Lower leg skin (tissue), 4 donors: Measurements from ENCODE around the gene STRAP. TPM values are rescaled to one million over a fixed set of nuclear protein-coding genes. Genes with fewer than 3 reads are reported as not detected.

Experiments used
- DNase-seq, 2 donors: peaks; one replicate each; pipeline ENCODE4 v3.0.0-alpha.2; 2019; ENCODE audit warnings: low spot score in 2 of 2
- H3K4me3 ChIP-seq: fragments of 200-600 bp; sonication (generic); 2 replicates; pipeline ENCODE4 v1.5.1; 2017; ENCODE audit warnings: mild to moderate bottlenecking, low read depth; ENCODE audit not compliant: poor library complexity, severe bottlenecking
- CTCF ChIP-seq, 3 donors: fragments of 450-650 bp; IDR thresholded peaks; one replicate each; pipeline ENCODE4 v1.5.1; 2016; ENCODE audit warnings: antibody characterized with exemption in 3 of 3, mild to moderate bottlenecking in 3 of 3, moderate library complexity in 2 of 3
- POLR2A ChIP-seq, 2 donors: fragments of 450-650 bp; IDR thresholded peaks; one replicate each; pipeline ENCODE4 v1.6.1; 2016 to 2017; ENCODE audit warnings: antibody characterized with exemption in 2 of 2, mild to moderate bottlenecking in 1 of 2, moderate library complexity in 1 of 2
- WGBS, 2 donors: methylation state at CpG; one replicate each; pipeline ENCODE4 v1.1.5; 2018; 5-methylcytosine and 5-hydroxymethylcytosine counted together
- intact Hi-C: fragments of 100-400 bp; cut with DNase I; formaldehyde crosslinking; loops from one replicate; pipeline ENCODE4 v1.15.0; 2023; ENCODE audit warnings: low total_unique reads
- total RNA-seq, 4 donors: library from RNA; depleted of rRNA; stranded (reverse); fragments of >200 nt; gene quantifications; one replicate each; pipeline ENCODE4 v1.1.0, GENCODE V29; 2016

The STRAP gene
- total RNA-seq, 4 donors from 2014 or later: 37.5 to 52.4 (median 46.1) TPM

- TF ChIP-seq CTCF (IDR thresholded peaks at IDR 0.05) (no peak), POLR2A (IDR thresholded peaks at IDR 0.05) (no peak)
- no peak for DNase-seq
- intact Hi-C loops: no loop called here
- no peak overlapping the region for H3K4me3 ChIP-seq
- WGBS, 2 donors: 80 to 83% methylated on average over 4 of the region's 4 CpGs
Observed at GRCh38 chr12:15859116-15859515, 23.1 kb upstream of the STRAP start.

GRCh38 chr12:15861404-15861803 lies 20.8 kb upstream of the STRAP start:
- no peak for DNase-seq
- intact Hi-C loops: no loop called here
- no peak for TF ChIP-seq CTCF (IDR thresholded peaks at IDR 0.05)
- TF ChIP-seq POLR2A (IDR thresholded peaks at IDR 0.05): no peak
- 27 to 33% methylated on average over 1 of the region's 1 CpG for whole genome bisulfite sequencing, 2 donors
- H3K4me3 ChIP-seq: no peak overlapping the region

GRCh38 chr12:15862840-15863239 lies 19.3 kb upstream of the STRAP start:
- intact Hi-C loops: no loop called here
- DNase-seq: no peak
- no peak overlapping the region for H3K4me3 ChIP-seq
- TF ChIP-seq CTCF (IDR thresholded peaks at IDR 0.05) (no peak), POLR2A (IDR thresholded peaks at IDR 0.05) (no peak)
- 73 to 88% methylated on average over 1 of the region's 1 CpG for WGBS, 2 donors

GRCh38 chr12:15863372-15863771 lies 18.8 kb upstream of the STRAP start:
- H3K4me3 ChIP-seq: no peak overlapping the region
- DNase-seq: no peak
- intact Hi-C loops: no loop called here
- 57% methylated on average over 9 of the region's 9 CpGs for WGBS, 2 donors
- TF ChIP-seq POLR2A (IDR thresholded peaks at IDR 0.05) (no peak), CTCF (IDR thresholded peaks at IDR 0.05) (no peak)

GRCh38 chr12:15863984-15864383 lies 18.2 kb upstream of the STRAP start:
- intact Hi-C loops: no loop called here
- DNase-seq: no peak
- H3K4me3 ChIP-seq: no peak overlapping the region
- 75 to 83% methylated on average over 6 of the region's 6 CpGs for WGBS, 2 donors
- no peak for TF ChIP-seq POLR2A (IDR thresholded peaks at IDR 0.05)
- TF ChIP-seq CTCF (IDR thresholded peaks at IDR 0.05): no peak

- WGBS, 2 donors: 83 to 94% methylated on average over 3 of the region's 3 CpGs
- intact Hi-C loops: no loop called here
- no peak for DNase-seq
Observed at GRCh38 chr12:15868186-15868585, 14.0 kb upstream of the STRAP start.

More at GRCh38 chr12:15868186-15868585, 14.0 kb upstream of the STRAP start:
- H3K4me3 ChIP-seq: no peak overlapping the region
- TF ChIP-seq POLR2A (IDR thresholded peaks at IDR 0.05) (no peak), CTCF (IDR thresholded peaks at IDR 0.05) (no peak)
